ENCODE results near the gene GNB1.
"Not testable (repeated sequence)": the region's sequence is repeated elsewhere in the genome, so short reads cannot be mapped to it uniquely, and the experiment has no call there.

Gene GNB1

GRCh38 chr1:1758692-1759455 lies 132.0 kb downstream of the GNB1 start:
- DNase-seq: peak in 2 of 3 experiments; percentile 57 to 74

GRCh38 chr1:1758059-1758621 lies 132.7 kb downstream of the GNB1 start:
- no peak for DNase-seq

- no peak for DNase-seq
Observed at GRCh38 chr1:1757422-1758058, 133.3 kb downstream of the GNB1 start.

- no peak for DNase-seq
Observed at GRCh38 chr1:1756661-1757421, 134.0 kb downstream of the GNB1 start.

GRCh38 chr1:1755852-1756251 lies 135.0 kb downstream of the GNB1 start:
- no peak for DNase-seq

GRCh38 chr1:1755426-1755825 lies 135.5 kb downstream of the GNB1 start:
- no peak for DNase-seq

GRCh38 chr1:1754051-1754815 lies 136.7 kb downstream of the GNB1 start:
- DNase-seq: no peak

- no peak for DNase-seq
Observed at GRCh38 chr1:1753607-1754005, 137.3 kb downstream of the GNB1 start.

GRCh38 chr1:1752636-1753606 lies 138.0 kb downstream of the GNB1 start:
- DNase-seq: no peak

GRCh38 chr1:1752190-1752589 lies 138.7 kb downstream of the GNB1 start:
- DNase-seq: no peak

GRCh38 chr1:1749941-1750340 lies 140.9 kb downstream of the GNB1 start:
- DNase-seq: not testable (repeated sequence)

- no peak for DNase-seq
Observed at GRCh38 chr1:1748686-1749321, 142.1 kb downstream of the GNB1 start.

- not testable (repeated sequence) for DNase-seq
Observed at GRCh38 chr1:1746566-1746909, 144.3 kb downstream of the GNB1 start.

GRCh38 chr1:1745651-1746565 lies 145.0 kb downstream of the GNB1 start:
- peak; percentile 42 to 64 (median 58) for DNase-seq

GRCh38 chr1:1742529-1742928 lies 148.4 kb downstream of the GNB1 start:
- not testable (repeated sequence) for DNase-seq

- not testable (repeated sequence) for DNase-seq
Observed at GRCh38 chr1:1741013-1741412, 149.9 kb downstream of the GNB1 start.

GRCh38 chr1:1738799-1739337 lies 152.0 kb downstream of the GNB1 start:
- DNase-seq: not testable (repeated sequence)

GRCh38 chr1:1737675-1738590 lies 153.0 kb downstream of the GNB1 start:
- DNase-seq: not testable (repeated sequence)
